BLaER1 treated with 17β-estradiol and CSF1 and Interleukin-3, amounts not matched to agents 10 nM and 100 nM (cell line): Measurements from ENCODE around the gene GALNT18.

ENCODE experiments used
- H3K27ac ChIP-seq, 11 experiments: shearing (Covaris generic); formaldehyde crosslinking; 2 replicates each; pipeline ENCODE4 v1.8.1; 2022
- H3K27me3 ChIP-seq, 11 experiments: shearing (Covaris generic); formaldehyde crosslinking; 2 replicates each; pipeline ENCODE4 v1.8.1; 2022
- H3K36me3 ChIP-seq, 11 experiments: shearing (Covaris generic); formaldehyde crosslinking; 2 replicates each; pipeline ENCODE4 v1.8.1; 2022
- H3K4me1 ChIP-seq, 10 experiments: shearing (Covaris generic); formaldehyde crosslinking; 2 replicates each; pipeline ENCODE4 v1.8.1; 2022
- H3K4me2 ChIP-seq, 11 experiments: shearing (Covaris generic); formaldehyde crosslinking; 2 replicates each; pipeline ENCODE4 v1.8.1; 2022
- H3K4me3 ChIP-seq, 10 experiments: shearing (Covaris generic); formaldehyde crosslinking; 2 replicates each; pipeline ENCODE4 v1.8.1; 2022
- H3K9ac ChIP-seq, 11 experiments: shearing (Covaris generic); formaldehyde crosslinking; 2 replicates each; pipeline ENCODE4 v1.8.1; 2022
- H3K9me3 ChIP-seq, 11 experiments: shearing (Covaris generic); formaldehyde crosslinking; replicated peaks in 1 of 11; 2 replicates each; pipeline ENCODE4 v1.8.1; 2022
- H4K20me1 ChIP-seq, 11 experiments: shearing (Covaris generic); formaldehyde crosslinking; 2 replicates each; pipeline ENCODE4 v1.8.1; 2022
- Cebpa-rat ChIP-seq, 11 experiments: shearing (Covaris generic); IDR thresholded peaks; 2 replicates each; pipeline ENCODE4 v1.8.1; 2022

Gene GALNT18

DNA sequence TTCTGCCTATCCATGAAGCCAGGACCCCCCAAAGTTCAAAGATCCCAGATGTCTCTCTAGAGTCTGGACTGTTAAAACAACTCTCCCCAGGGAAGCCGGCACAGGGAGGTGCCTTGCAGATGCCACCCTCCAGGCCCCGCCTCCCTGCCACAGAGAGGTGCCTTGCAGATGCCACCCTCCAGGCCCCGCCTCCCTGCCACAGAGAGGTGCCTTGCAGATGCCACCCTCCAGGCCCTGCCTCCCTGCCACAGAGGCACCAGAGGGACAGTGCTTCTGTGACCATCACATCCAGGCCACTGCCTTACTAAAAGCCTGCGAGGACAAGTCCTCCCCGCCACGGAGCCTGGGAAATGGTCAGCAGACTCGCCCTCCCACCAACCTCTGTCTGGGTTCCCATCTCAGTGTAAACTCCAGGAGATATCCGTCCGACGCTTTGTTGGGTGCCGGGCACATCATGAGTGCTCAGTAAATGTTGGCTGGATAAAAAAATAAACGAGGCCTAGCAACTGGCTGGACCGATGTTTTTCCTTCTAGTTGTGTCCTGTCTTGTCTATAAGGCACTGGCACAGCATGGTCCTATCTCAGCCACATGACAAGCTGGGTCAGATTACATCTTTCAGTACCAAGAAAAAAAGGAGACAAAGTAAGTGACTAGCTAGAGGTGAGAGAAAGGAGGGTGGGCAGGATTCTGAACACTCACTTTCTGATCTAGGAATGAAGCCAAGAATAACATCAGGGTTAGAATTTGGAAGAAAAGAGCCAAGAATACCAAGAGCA, 177.6 kb downstream of the GALNT18 start:
- peaks cover 0 to 6% (median 0%) of the 10 kb centered on the region in 11 experiments; a peak in 2 of 22 replicates for H3K27me3 ChIP-seq
- H3K4me2 ChIP-seq, result no peak overlapping the region
- no peak overlapping the region for H3K9ac ChIP-seq
- H3K36me3 ChIP-seq, result no peaks in the 10 kb centered on the region
- H3K4me1 ChIP-seq, result no peaks in the 10 kb centered on the region
- no peak overlapping the region for H3K4me3 ChIP-seq
- peaks cover 0 to 5% (median 0%) of the 10 kb centered on the region in 11 experiments; a peak in 1 of 22 replicates for H3K9me3 ChIP-seq
- no peak overlapping the region for H3K27ac ChIP-seq
- H4K20me1 ChIP-seq, result no peaks in the 10 kb centered on the region; a peak in 2 of 22 replicates
- TF ChIP-seq Cebpa-rat (IDR thresholded peaks at IDR 0.05), result no peak

DNA sequence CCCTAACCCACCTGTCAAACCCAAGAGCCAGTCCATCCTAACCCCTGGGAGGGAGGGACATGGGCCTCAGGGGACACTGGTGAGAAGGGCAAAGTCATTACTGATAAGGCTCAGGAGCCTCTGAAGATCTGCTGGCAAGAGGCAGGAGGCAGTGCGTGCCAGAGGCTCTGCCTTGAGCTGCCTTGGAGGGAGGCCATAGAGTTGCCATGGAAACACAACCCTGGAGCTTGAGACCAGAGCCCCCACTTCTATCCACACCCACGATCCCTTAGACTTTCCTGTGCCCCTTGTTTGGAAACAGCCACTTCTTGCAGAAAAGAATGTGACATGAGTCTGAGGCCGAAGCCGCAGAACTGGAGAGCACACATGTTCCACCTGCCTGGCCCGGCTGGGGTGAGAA, 179.0 kb downstream of the GALNT18 start:
- Histone ChIP-seq H3K27ac (no peak overlapping the region), H3K9ac (no peak overlapping the region), H3K9me3 (peaks cover 0 to 5% (median 0%) of the 10 kb centered on the region in 11 experiments; a peak in 1 of 22 replicates), H3K4me3 (no peak overlapping the region), H4K20me1 (peaks cover 0 to 3% (median 0%) of the 10 kb centered on the region in 11 experiments; a peak in 3 of 22 replicates), H3K27me3 (peaks cover 0 to 7% (median 0%) of the 10 kb centered on the region in 11 experiments; a peak in 3 of 22 replicates), H3K4me2 (no peak overlapping the region), H3K4me1 (no peaks in the 10 kb centered on the region), H3K36me3 (no peaks in the 10 kb centered on the region)
- TF ChIP-seq Cebpa-rat (IDR thresholded peaks at IDR 0.05), result no peak

DNA sequence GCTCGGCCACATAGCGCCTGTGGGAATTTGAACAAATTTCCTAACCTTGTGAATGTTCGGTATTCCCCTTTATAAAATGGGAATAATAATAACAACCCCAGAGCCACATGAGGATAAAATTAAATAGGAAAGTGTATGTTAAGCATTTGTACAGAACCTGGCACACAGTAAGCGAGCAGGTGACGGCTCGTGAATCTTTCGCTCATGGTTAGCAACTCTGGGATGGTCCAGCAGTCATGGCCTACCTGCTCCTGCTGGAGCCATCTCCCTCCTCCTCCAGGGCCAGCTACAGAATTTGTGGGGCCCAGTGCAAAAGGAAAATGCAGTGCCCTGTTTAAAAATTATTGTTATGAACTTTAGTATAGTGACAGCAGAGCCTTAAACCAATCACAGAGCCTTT, 180.3 kb downstream of the GALNT18 start:
- no peak overlapping the region for H3K4me3 ChIP-seq
- no peak overlapping the region for H3K9ac ChIP-seq
- no peaks in the 10 kb centered on the region for H3K9me3 ChIP-seq
- H3K4me1 ChIP-seq, result no peaks in the 10 kb centered on the region
- H4K20me1 ChIP-seq, result peaks cover 0 to 5% (median 0%) of the 10 kb centered on the region in 11 experiments; a peak in 3 of 22 replicates
- no peak overlapping the region for H3K4me2 ChIP-seq
- peaks cover 0 to 15% (median 0%) of the 10 kb centered on the region in 11 experiments; a peak in 7 of 22 replicates for H3K27me3 ChIP-seq
- no peak for TF ChIP-seq Cebpa-rat (IDR thresholded peaks at IDR 0.05)
- no peak overlapping the region for H3K27ac ChIP-seq
- no peaks in the 10 kb centered on the region for H3K36me3 ChIP-seq

DNA sequence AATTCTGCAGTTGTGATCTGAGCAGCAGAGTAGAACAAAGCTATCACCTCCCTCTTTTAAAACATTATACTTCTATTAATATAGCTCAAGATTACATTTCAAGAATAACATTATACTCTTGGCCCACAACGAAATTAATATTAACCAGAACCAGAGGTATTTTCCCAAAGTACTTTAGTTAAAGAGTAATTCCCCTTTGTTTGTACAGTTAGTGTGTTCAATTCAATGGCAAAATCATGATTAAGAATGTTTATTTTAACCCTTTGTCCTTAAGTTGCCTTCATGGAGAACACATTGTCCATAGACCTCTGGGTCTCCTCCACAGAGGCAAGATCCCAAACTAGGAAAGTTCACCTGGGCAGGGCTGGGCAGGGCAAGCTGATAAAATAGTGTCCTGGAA, 180.7 kb downstream of the GALNT18 start:
- H3K9me3 ChIP-seq, result no peaks in the 10 kb centered on the region
- no peak overlapping the region for H3K27ac ChIP-seq
- H3K4me2 ChIP-seq, result no peak overlapping the region
- no peaks in the 10 kb centered on the region for H3K36me3 ChIP-seq
- H3K4me1 ChIP-seq, result no peaks in the 10 kb centered on the region
- peaks cover 0 to 5% (median 0%) of the 10 kb centered on the region in 11 experiments; a peak in 3 of 22 replicates for H4K20me1 ChIP-seq
- H3K9ac ChIP-seq, result no peak overlapping the region
- no peak for TF ChIP-seq Cebpa-rat (IDR thresholded peaks at IDR 0.05)
- peaks cover 0 to 18% (median 0%) of the 10 kb centered on the region in 11 experiments; a peak in 7 of 22 replicates for H3K27me3 ChIP-seq
- H3K4me3 ChIP-seq, result no peak overlapping the region

DNA sequence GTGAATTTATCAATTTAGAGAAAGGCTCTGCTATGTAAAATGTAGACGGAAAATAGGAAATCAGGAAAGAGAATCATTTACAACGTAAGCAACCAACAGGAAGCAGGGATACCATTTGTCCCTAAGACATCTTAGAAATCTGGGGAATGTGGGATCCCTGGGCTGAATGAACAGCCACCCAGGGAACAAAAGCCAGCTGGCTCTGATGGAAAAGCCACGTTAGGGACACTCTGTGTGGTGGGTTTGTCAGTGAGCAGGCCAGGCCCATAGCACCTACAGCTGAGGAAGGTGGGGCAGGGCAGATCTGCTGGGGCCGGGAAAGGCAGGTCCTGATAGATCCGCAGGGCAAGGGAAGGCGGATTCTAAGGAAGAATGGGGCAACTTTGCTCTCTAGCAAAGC, 181.7 kb downstream of the GALNT18 start:
- Histone ChIP-seq H3K36me3 (no peaks in the 10 kb centered on the region), H3K4me3 (no peak overlapping the region), H3K4me1 (no peaks in the 10 kb centered on the region), H3K9me3 (no peaks in the 10 kb centered on the region), H3K27me3 (peaks cover 0 to 26% (median 7%) of the 10 kb centered on the region in 11 experiments; a peak in 10 of 22 replicates), H3K9ac (no peak overlapping the region), H4K20me1 (peaks cover 0 to 12% (median 0%) of the 10 kb centered on the region in 11 experiments; a peak in 4 of 22 replicates), H3K27ac (no peak overlapping the region), H3K4me2 (no peak overlapping the region)
- TF ChIP-seq Cebpa-rat (IDR thresholded peaks at IDR 0.05), result no peak

DNA sequence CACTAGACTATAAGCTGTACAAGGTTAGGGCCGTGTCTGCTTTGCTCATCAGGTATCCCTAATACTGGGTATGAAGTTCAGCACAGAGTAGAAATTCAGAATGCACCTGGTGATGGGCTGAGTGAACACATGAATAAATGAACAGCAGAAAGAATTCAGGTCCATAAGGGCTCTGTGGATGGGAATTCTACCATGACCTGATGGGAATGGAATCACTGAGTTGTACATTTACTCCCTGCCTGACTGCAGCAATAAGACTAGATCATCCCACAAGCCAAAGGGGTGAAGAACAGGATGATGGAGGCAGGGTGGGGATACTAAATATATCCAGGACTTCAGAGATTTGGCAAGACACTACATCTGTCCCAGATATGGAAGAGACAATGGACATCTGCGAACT, 182.2 kb downstream of the GALNT18 start:
- Histone ChIP-seq H3K4me3 (no peak overlapping the region), H3K27me3 (peaks cover 0 to 31% (median 7%) of the 10 kb centered on the region in 11 experiments; a peak in 10 of 22 replicates), H4K20me1 (peaks cover 0 to 16% (median 0%) of the 10 kb centered on the region in 11 experiments; a peak in 4 of 22 replicates), H3K4me1 (no peaks in the 10 kb centered on the region), H3K36me3 (no peaks in the 10 kb centered on the region), H3K9me3 (no peaks in the 10 kb centered on the region), H3K9ac (no peak overlapping the region), H3K27ac (no peak overlapping the region), H3K4me2 (no peak overlapping the region)
- no peak for TF ChIP-seq Cebpa-rat (IDR thresholded peaks at IDR 0.05)

DNA sequence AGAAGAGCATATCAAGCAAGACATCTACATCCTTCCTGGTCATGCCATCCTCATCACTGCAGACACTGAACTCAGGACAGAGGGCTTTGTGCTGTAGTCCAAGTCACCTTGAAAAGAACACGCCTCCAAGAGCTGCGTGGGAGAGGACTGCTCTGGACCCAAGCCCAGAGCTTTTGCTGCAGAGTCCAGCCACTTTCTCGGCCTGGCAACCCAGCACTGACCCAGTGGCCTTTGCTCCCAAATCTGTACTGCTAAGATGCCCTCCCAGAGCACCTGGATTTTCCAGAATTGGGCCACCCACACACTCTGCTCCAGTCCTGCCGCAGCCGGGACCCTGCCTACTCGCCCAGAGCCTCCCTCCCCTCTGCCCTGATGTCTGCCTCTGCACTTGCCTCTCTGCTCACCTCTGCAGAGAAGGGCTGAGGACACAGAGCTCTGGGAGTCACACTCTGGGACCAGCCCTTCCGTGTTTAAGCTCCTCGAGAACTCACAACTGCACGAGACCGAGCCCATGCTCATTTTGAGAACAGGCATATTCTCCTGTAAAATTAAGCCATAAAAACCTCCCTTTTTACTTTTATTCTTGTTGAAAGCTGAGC, 185.0 kb downstream of the GALNT18 start:
- Histone ChIP-seq H3K27ac (no peak overlapping the region), H3K4me2 (no peak overlapping the region), H3K4me1 (no peaks in the 10 kb centered on the region), H4K20me1 (peaks cover 0 to 30% (median 0%) of the 10 kb centered on the region in 11 experiments; a peak in 5 of 22 replicates), H3K9me3 (no peaks in the 10 kb centered on the region), H3K27me3 (peaks cover 0 to 58% (median 24%) of the 10 kb centered on the region in 11 experiments; a peak in 14 of 22 replicates), H3K36me3 (no peaks in the 10 kb centered on the region), H3K4me3 (no peak overlapping the region), H3K9ac (no peak overlapping the region)
- no peak for TF ChIP-seq Cebpa-rat (IDR thresholded peaks at IDR 0.05)

DNA sequence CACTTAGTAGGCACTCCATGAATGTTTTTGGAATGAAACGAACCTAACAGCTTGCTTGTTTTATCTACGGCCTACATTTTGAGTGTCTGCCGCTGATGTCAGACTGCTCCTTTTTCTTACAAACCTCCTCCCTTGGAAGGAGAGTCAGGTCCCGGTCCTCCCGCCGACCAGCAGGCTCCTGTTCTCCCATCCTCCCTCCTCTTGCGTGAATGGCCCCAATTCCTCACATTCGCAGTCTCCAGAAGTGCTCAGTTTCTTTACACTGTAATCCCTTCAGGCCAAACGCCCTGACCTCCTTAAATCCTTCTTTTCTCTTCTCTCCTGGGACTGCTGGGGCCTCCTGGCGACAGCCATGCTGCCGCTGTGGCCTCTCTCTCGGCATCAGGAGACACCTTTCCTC, 186.2 kb downstream of the GALNT18 start:
- Histone ChIP-seq H3K27ac (no peak overlapping the region), H3K27me3 (peaks cover 0 to 69% (median 32%) of the 10 kb centered on the region in 11 experiments; a peak in 15 of 22 replicates), H3K36me3 (no peaks in the 10 kb centered on the region), H4K20me1 (peaks cover 0 to 31% (median 0%) of the 10 kb centered on the region in 11 experiments; a peak in 6 of 22 replicates), H3K4me1 (no peaks in the 10 kb centered on the region), H3K4me2 (no peak overlapping the region), H3K9ac (no peak overlapping the region), H3K4me3 (no peak overlapping the region), H3K9me3 (no peaks in the 10 kb centered on the region)
- no peak for TF ChIP-seq Cebpa-rat (IDR thresholded peaks at IDR 0.05)

DNA sequence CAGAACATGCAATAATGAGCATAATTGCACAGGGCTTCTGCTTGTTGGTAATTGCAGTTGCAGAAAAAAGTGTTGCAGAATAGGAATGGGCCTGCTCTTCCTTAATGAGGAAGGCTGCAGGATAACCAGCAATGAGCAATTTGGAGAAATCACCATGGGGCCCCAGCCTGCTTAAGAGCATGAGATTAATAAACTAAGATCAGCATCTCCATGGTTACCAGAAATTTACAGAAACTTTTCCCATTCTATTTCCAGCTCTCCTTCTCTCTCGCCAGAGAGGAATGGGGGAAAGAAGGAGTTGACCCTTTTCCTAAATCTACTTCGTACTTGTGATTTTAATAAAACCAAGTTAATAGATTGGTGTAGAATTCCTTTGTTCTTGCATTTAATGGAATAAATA, 187.8 kb downstream of the GALNT18 start:
- Histone ChIP-seq H3K4me2 (no peak overlapping the region), H3K27ac (no peak overlapping the region), H3K36me3 (no peaks in the 10 kb centered on the region), H3K9me3 (no peaks in the 10 kb centered on the region), H3K9ac (no peak overlapping the region), H4K20me1 (peaks cover 0 to 42% (median 0%) of the 10 kb centered on the region in 11 experiments; a peak in 6 of 22 replicates), H3K27me3 (peaks cover 0 to 86% (median 40%) of the 10 kb centered on the region in 11 experiments; a peak in 18 of 22 replicates), H3K4me1 (no peaks in the 10 kb centered on the region), H3K4me3 (no peak overlapping the region)
- TF ChIP-seq Cebpa-rat (IDR thresholded peaks at IDR 0.05), result no peak
